CD4-positive, alpha-beta T cell treated with Interleukin-10 for 1 hour (primary cell): Measurements from ENCODE around the gene PEA15.
A peak's percentile ranks its signal among the peaks of the same experiment; 100 is the strongest.

Experiments used
- DNase-seq: peaks from one replicate; pipeline ENCODE4 v3.0.0-alpha.2; 2020

PEA15 gene

GRCh38 chr1:160205242-160206035 lies at the start of gene PEA15:
Gene PEA15, plus strand, starts transcription at chr1:160205384. Its CDS starts 6,161 bp downstream, at chr1:160211545.
- DNase-seq, result peak; percentile 79

- DNase-seq, result no peak
Measured at GRCh38 chr1:160156361-160156760, 48.8 kb upstream of the PEA15 start.

- DNase-seq, result no peak
Measured at GRCh38 chr1:160157174-160157573, 48.0 kb upstream of the PEA15 start.

- DNase-seq, result no peak
Measured at GRCh38 chr1:160158031-160158430, 47.2 kb upstream of the PEA15 start.

GRCh38 chr1:160158534-160158933 lies 46.6 kb upstream of the PEA15 start:
- no peak for DNase-seq

- no peak for DNase-seq
Measured at GRCh38 chr1:160159846-160160245, 45.3 kb upstream of the PEA15 start.

- no peak for DNase-seq
Measured at GRCh38 chr1:160161965-160162705, 43.0 kb upstream of the PEA15 start.

GRCh38 chr1:160162931-160163330 lies 42.3 kb upstream of the PEA15 start:
- DNase-seq, result no peak

- DNase-seq, result no peak
Measured at GRCh38 chr1:160163615-160164014, 41.6 kb upstream of the PEA15 start.

- DNase-seq, result no peak
Measured at GRCh38 chr1:160164121-160164520, 41.1 kb upstream of the PEA15 start.

- DNase-seq, result no peak
Measured at GRCh38 chr1:160166166-160166868, 38.9 kb upstream of the PEA15 start.

- no peak for DNase-seq
Measured at GRCh38 chr1:160167056-160167455, 38.1 kb upstream of the PEA15 start.

GRCh38 chr1:160167580-160167979 lies 37.6 kb upstream of the PEA15 start:
- no peak for DNase-seq

- no peak for DNase-seq
Measured at GRCh38 chr1:160168016-160168415, 37.2 kb upstream of the PEA15 start.

- DNase-seq, result no peak
Measured at GRCh38 chr1:160168609-160169369, 36.4 kb upstream of the PEA15 start.

GRCh38 chr1:160169553-160170399 lies 35.4 kb upstream of the PEA15 start:
- no peak for DNase-seq

GRCh38 chr1:160171354-160171753 lies 33.8 kb upstream of the PEA15 start:
- no peak for DNase-seq

GRCh38 chr1:160171980-160172379 lies 33.2 kb upstream of the PEA15 start:
- no peak for DNase-seq

- DNase-seq, result no peak
Measured at GRCh38 chr1:160177231-160177630, 28.0 kb upstream of the PEA15 start.

GRCh38 chr1:160177667-160178066 lies 27.5 kb upstream of the PEA15 start:
- no peak for DNase-seq

GRCh38 chr1:160178731-160179130 lies 26.5 kb upstream of the PEA15 start:
- DNase-seq, result no peak

- DNase-seq, result no peak
Measured at GRCh38 chr1:160179336-160179735, 25.8 kb upstream of the PEA15 start.
